Measurements from ENCODE around the gene KLHL13.
"Not testable (repeated sequence)": the region's sequence is repeated elsewhere in the genome, so short reads cannot be mapped to it uniquely, and the experiment has no call there.

Gene KLHL13

DNA sequence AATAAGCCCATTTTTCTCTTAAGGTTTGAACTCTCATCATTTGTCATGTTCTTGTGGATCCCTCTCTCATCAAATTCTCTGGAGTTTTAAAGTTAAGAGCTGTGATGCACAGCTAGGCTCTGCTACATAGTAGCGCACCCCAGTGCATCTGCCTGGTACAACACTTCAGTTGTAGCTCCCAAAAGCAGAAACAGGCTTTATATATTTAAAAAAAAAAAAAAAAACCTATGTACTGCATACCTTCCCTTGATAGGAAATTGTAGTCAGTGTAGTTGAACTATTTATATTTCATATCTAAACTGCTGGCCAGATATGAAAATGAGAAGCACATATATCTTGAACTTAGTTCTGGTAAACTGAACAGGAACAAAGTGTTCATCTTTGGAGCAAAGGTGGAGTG is 131.4 kb downstream of the KLHL13 start:
- no peak for DNase-seq

DNA sequence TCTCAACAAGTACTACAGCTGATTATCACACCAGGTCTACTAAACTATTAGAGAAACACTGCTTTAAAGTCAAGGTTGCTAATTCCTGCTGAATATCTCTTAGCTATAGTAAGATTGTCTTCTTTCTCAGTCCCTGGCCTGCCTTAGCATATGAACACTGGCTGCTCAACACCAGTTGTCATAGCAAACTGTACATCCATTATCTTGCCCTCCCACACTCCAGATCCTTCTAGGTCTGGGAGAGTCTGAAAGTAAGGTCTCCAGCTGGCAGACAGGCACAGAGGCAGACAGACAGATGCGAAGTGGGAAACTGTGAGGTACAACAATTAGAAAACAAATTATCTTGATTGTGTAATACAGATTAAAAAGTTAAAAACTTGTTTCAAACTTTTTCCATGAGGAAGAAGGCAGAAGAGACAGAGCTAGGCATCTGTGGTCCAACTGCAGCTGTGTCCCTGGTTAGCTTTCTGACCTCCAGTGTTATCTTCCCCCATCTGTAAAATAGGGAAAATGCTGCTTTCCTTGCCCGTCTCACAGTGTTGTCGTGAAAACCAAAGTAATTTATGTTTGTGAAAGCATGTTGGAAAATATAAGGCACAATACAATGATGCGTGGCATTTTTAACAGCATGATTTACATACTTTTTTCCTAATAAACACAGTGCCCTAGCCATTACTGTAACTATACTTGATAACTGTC is 133.8 kb downstream of the KLHL13 start:
- no peak for DNase-seq

DNA sequence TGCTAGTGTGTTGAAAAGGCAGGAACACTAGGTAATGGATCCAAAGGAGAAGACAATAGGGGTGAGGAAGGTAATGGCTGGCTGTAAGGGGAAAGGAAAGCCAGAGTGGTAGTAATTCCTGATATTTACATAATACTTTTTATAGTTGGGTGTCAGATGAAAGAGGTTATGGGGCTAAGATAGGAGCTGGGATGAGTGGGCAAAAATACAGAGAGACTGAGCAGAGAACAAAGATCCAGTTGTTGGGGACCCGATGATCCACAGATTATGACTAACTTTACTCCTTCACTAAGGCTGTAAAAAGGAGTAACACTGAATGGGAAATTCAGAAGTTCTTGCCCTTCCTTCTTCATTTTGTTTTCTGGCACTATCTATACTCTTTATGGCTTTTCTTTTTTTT is 138.2 kb downstream of the KLHL13 start:
- DNase-seq: no peak

DNA sequence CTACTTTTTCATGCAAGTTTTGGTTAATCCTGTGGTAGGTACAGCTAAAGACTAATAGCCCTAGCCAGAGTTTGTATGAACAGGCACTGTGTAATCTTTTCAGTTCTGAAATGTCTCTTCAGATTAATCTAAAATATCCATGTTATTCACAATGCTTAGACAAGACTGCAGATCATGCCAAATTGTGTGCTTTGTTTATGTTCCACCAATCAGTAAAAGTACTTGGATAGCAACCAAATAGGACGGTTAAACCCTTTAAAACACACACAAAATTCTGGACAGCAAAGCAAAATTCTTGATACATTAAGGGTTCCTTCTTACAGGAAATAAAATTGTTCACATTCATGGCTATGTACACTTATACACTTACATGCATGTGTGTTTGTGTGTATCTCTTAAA is 139.1 kb downstream of the KLHL13 start:
- DNase-seq: no peak

DNA sequence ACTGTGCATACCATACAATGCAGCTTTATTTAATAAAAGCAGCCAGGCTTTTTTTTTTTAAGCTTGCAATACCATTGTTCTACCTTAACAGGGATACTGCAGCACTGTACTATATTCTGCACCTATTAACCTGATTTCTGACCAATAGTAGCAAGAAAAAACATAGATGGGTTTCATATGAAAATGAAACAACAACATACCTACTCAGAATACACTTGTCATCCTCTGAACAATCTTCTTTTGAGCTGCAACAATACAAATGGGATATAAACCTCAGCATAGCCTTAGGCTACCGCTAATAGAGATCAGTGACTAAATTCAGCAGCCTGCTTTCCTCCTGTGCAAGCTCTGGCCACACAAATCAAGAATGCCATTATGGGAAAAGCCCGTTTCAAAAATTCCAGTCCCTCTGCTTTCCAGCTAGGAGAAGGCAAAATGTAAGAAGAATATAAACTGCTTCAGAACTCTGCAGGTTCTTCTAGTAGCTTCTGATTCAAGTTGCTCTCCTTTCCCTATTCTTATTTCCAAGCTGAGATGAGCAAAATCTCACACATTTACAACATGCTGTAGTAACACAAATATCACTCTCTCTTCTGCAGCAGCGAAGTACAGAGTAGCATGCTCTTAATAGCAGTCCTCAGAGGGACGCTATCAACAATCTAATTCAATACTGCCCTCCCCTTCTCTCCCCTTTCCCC is 143.4 kb downstream of the KLHL13 start:
- DNase-seq: no peak

DNA sequence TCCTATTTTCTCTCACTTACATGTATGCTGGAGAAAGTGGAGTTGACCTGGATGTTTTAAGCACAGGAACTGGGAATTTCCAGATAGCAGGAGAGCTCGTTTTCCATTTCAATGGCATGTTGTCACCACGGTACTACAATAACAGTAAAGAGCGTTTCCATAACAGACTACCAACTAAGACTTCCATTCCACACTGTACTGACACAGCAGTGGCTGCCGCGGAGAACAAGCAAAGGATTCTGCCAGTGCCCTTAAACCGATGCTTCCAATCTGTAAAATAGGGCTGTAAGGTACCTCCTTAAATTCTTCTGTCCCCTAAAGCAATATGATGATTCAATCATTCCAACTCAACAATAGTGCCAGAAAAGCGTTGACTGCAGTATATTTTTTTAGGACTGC is 143.9 kb downstream of the KLHL13 start:
- no peak for DNase-seq

DNA sequence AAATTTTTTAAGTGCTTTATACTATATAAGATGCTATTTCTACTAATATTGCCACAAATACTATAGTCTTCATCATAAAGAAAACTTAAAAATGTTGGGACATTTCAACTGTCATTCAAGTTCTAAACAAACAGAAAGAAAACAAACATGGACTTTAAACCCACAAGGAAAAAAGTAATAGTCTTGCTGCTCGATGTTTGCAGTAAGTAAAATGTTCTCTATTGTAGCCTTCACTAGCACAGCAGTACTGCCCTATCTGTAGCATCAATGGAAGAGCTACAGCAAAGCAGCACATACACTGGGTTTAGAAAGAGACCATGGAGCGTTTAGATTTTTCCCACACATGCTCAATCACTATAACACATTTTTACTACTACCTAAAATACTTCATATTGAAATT is 146.8 kb downstream of the KLHL13 start:
- no peak for DNase-seq

DNA sequence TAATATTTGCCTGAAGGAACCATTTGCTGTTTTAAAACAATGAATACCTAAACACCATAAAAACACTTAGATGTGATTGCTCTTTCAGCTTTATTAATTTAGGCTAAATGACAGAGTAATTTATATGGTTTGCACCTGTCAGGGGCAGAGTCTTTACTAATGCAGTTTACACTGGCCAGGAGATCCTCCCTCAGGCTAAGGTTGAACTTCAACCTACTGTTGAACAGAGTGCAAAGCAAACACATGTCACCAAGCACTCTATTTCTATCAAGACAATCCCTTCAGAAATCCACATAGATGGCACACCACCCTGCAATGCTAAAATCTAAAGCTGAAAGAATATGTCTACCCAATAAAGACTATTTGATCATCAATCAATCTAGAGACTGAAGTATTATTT is 147.3 kb downstream of the KLHL13 start:
- no peak for DNase-seq

DNA sequence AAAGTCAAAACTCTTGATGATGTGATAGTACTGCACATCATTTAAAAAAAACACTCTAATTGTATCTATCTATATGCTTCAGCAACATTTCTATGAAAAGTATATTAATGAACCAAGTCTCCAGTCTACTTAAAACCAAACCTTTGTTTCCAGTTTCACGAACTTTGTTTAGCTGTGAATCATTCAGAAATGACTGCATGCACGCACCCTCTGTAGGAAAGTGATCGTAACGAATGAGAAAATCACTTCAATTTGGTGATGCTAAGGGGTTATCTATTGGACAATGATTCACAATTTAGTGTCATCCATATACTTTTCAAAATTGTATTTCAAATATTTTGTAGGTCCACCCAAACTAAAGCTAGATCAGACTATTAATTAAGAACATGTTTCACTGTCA is 157.6 kb downstream of the KLHL13 start:
- DNase-seq: no peak

DNA sequence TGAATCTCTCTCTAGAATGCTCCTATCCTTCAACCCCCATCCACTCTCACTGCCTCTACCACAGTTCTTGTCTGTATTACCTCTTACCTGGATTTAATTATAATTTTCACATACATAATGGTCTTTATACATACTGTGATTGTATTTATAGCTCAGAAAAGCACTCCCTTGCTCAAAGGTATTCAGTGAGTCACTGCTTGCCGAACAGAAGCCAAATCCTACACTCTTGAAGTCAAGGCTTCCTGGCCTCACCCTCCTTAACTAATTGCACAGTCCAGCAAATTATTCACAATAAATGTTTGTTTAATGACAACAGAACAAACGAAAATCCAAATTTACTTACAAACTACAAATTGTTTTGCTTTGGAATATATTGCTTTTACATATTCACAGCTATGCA is 159.5 kb downstream of the KLHL13 start:
- DNase-seq: no peak

DNA sequence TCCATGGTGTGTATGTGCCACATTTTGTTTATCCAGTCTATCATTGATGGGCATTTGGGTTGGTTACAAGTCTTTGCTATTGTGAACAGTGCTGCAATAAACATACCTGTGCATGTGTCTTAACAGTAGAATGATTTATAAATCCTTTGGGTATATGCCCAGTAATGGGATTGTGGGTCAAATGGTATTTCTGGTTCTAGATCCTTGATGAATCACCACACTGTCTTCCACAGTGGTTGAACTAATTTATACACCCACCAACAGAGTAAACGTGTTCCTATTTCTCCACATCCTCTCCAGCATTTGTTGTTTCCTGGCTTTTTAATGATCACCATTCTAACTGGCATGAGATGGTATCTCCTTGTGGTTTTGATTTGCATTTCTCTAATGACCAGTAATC is 177.3 kb downstream of the KLHL13 start:
- DNase-seq: not testable (repeated sequence)

DNA sequence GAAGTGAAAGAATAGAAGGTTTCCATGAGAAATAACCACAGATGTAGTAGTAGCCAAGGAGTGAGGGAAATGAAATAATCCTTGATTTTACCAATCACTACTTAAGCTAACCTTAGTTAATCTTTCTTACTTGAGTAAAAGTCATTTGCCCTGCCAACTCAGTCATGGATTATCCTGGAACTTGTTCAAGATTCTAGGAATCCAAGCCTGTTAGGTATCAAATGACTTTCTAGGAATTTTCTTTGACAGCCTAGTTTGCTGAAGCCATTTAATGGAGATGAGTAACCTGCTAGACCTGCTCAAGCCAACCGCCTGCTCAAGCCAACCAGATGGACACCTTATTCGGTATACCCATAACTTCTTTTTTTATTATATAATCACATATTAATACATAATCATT is 180.5 kb downstream of the KLHL13 start:
- no peak for DNase-seq

DNA sequence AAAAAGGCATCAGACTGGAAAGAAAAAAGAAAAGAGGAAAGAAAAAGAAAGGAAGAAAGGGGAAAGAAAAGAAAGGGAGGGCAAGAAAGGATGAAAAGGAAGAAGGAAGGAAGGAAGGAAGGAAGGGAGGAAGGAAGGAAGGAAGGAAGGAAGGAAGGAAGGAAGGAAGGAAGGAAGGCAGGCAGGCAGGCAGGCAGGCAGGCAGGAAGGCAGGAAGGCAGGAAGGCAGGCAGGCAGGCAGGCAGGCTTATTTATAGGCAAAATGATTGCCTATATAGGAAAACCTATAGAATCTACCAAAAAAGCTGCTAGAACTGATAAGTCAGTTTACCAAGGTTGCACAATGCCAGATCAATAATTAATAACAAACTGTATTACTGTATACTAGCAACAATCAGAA is 186.5 kb downstream of the KLHL13 start:
- DNase-seq: not testable (repeated sequence)

DNA sequence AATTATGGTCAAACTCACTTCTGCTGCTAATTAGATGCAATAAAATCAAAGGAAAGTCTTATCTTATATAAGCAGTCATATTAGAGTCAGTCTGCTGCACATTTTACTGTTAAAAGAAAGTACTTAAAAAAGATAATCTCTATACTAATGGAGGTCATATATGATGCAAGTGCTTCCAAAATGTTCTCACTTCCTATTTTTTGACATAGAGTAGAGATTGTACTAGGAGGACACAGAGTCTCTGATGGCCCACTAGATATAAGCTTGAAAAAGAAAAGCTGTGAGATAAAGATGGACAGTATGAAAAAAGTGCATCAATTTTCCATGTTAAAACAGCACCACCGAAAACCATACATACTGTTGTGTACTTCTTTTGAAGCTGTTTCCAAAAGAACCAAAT is 196.9 kb downstream of the KLHL13 start:
- DNase-seq: no peak

DNA sequence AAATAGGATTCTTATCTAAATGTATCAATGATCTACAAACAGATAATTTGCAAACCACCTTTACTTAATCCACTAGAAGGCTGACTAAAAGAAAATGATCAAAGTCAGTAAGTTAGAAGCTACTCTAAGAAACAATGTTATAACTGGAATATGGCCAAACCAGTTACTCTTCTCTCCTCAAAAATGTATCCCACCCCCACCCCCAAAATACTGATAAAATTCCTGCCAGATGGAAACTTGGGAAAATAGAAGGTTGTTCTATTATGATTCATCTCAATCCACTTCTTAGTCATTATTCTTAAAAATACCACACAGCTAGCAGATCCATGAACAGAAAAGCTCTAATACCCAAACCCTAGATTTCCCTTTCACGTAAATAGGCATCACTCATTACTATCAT is 206.4 kb downstream of the KLHL13 start:
- DNase-seq: peak; percentile 34

DNA sequence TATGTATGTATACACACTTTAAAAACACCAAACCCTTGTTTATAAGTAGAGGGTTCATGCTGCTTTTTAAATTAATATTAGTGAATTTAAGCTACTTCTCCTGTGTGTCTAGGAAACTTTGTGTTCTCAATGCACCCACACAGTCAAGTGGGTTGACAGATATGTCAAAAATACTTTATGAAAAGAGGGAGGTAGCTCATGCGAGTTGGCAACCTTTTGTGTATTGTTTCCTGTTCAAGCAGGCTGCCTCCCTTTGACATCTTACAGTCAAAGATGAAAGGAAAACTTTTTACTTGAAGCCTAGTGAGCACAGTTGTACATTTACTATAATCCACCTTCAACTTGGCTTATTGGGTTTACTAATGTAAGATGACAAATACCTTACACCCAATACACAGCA is 218.4 kb downstream of the KLHL13 start:
- no peak for DNase-seq

DNA sequence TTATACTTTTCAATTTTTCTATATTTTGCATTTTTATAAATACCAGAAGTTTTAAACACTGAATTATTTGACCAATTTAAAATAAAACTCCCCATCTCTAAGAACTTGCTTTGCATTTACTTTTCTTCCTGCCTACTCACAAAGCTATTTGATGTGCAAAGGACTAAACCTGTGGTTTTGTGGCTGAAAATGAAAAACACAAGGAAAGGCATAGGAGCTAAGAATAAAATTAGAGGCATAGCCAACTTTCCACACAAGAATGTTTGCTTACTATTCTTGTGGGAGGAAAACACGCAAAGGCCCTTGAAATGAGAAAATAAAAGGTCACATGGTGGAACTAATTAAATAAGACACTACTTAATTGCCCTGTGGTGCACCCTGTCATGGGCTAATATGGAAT is 221.2 kb downstream of the KLHL13 start:
- DNase-seq: no peak

DNA sequence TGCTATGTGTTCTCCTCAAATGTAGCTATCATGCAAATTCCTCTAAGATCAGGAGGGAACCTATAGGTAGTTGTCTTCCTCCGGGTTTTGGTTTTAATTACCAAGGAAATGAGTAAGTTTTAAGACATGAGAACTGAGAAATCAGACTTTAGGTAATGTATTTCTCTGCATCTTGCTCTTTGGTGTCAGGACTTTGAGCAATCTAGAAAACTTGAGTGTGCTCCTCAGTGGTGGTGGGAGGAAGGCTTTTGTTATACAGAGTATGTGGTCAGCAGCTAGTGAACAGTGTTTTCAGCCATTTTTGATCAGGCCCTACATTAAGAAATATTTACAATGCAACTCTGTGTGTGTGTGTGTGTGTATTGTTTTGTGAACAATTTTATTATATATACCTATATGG is 224.1 kb downstream of the KLHL13 start:
- DNase-seq: no peak

DNA sequence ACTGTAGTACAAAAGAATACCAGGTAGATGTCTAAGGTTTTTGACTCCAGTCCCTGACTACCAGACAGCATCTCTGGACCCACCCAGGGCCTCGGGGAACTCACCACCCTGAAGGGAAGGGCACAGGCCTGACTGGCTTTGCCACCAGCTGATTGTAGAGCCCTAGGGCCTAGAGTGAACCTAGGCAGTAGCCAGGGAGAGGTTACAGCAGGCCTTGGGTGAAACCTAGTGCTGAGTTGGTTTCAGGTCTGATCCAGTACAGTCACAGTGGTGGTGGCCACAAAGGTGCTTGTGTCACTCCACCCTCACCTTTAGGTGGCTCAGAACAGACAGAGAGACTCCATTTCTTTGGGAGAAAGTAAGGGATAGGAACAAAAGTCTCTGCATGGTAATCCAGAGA is 244.8 kb downstream of the KLHL13 start:
- no peak for DNase-seq

DNA sequence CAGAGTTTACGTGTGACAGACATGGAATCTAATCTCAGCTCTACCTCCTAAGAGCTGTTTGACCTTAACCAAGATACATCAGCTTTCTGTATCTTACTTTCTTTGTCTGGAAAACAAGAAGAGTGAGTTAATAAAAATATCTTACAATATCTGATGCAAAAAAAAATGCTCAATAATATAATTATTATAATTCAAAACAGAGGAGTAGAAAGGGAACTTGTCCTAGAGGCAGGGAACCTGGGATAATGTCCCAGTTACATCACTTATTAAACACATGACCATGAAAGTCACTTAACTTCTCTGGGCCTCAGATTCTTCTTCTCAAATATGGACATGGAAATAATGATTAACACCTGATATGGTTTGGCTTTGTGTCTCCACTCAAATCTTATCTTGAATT is 256.1 kb downstream of the KLHL13 start:
- no peak for DNase-seq

DNA sequence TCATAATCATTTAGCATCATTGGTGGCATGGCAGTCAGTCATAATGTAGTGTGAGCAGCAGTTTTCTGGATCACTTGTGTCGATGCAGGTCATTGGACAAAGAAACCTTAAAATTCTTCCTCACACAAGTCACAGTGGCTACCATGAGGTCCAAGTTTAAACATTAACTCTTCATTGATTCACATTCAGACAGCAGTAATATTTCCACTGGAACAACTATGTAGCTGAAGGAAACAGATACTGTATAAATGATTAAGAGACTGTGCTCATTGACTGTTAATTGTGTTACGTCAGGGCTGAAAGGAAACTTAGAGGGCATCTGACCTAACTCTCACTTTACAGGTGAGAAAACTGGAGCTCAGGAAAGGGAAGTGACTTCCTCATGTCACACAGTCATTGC is 261.8 kb downstream of the KLHL13 start:
- DNase-seq: no peak

DNA sequence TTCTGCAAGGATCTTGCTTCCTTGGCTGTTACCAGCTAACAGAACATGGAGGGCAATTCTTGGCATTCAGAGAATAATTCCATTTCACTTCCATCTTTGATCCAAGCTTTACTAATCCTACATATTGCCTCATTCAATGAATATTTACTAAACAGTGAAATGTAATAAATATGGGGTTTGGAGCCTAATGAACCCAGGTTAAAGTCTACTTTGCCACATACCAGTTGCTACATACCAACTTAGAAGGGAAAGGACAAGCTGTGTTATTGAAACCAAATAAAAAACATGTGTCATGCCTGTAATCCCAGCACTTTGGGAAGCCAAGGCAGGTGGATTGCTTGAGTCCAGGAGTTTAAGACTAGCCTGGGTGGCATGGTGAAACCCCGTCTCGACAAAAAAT is 265.6 kb downstream of the KLHL13 start:
- no peak for DNase-seq
